Endothelial cell of umbilical vein (primary cell): ENCODE data around the gene ACBD5. TPM values are rescaled to one million over a fixed set of nuclear protein-coding genes. Genes with fewer than 3 reads are reported as not detected.
"Not testable (repeated sequence)": the region's sequence is repeated elsewhere in the genome, so short reads cannot be mapped to it uniquely, and the experiment has no call there.

Source experiments
- BruUV-seq: library from RNA; stranded (reverse); fragments of 400-500 nt; replicated peaks from 2 replicates; lab custom pipeline; 2021; lab: Mats Ljungman, UMichigan
- CTCF ChIA-PET: fragments of 300-600, 350-600 bp; sonication (Branson Sonifier 250); formaldehyde crosslinking; loops from one replicate; lab custom pipeline; 2021; ENCODE audit warnings: antibody characterized with exemption, inconsistent platforms; lab: Charles Lee
- POLR2A ChIA-PET: fragments of 300-600, 350-600 bp; sonication (Branson Sonifier 250); formaldehyde crosslinking; loops from one replicate; lab custom pipeline; 2021; ENCODE audit warnings: antibody characterized with exemption, inconsistent platforms; lab: Charles Lee
- DNase-seq: peaks from one replicate; pipeline ENCODE4 v3.0.0-alpha.2; 2011; ENCODE audit warnings: low read depth, low spot score
- FAIRE-seq: peaks from 2 replicates; lab custom pipeline; 2011; peaks lifted over from hg19 to GRCh38; lab: Jason Lieb, UNC
- H2AFZ ChIP-seq: 2 replicates; pipeline ENCODE4 v1.6.0; 2012; ENCODE audit warnings: low read depth, low read length, control low read depth, inconsistent platforms
- H3K27ac ChIP-seq: 2 replicates; pipeline ENCODE4 v1.5.1; 2011; ENCODE audit warnings: low read depth, mild to moderate bottlenecking, control low read depth, low read length, moderate library complexity; ENCODE audit not compliant: insufficient read depth
- H3K27me3 ChIP-seq, 2 experiments: 2 replicates each; pipeline versions ENCODE4 v1.6.0 to v1.6.1; 2011; ENCODE audit warnings: low read length in 2 of 2, mixed read lengths in 1 of 2; ENCODE audit not compliant: control insufficient read depth in 2 of 2, insufficient read depth in 2 of 2
- H3K36me3 ChIP-seq, 2 experiments: 2 replicates in 1 of 2; 3 replicates in 1 of 2; pipeline ENCODE4 v1.5.1; 2011; ENCODE audit warnings: low read length in 2 of 2, mild to moderate bottlenecking in 1 of 2, moderate library complexity in 1 of 2; ENCODE audit not compliant: control insufficient read depth in 2 of 2, insufficient read depth in 2 of 2; ENCODE audit errors: extremely low read depth in 1 of 2
- H3K4me1 ChIP-seq: 3 replicates; pipeline ENCODE4 v1.5.1; 2011; ENCODE audit warnings: mild to moderate bottlenecking, low read length; ENCODE audit not compliant: control insufficient read depth, insufficient read depth; ENCODE audit errors: extremely low read depth
- H3K4me2 ChIP-seq: 2 replicates; pipeline ENCODE4 v1.6.1; 2011; ENCODE audit warnings: low read length, control low read depth, mixed read lengths; ENCODE audit not compliant: insufficient read depth
- H3K4me3 ChIP-seq, 3 experiments: fragments of 200-600 bp in 1 of 3; sonication (generic), shearing (Covaris generic) in 1 of 3; replicated peaks in 1 of 3; 2 replicates each; pipeline ENCODE4 v1.5.1; 2011 to 2016; ENCODE audit warnings: control low read depth in 3 of 3, low read length in 3 of 3, mild to moderate bottlenecking in 2 of 3, inconsistent platforms in 1 of 3, low read depth in 1 of 3, moderate library complexity in 1 of 3; ENCODE audit not compliant: insufficient read depth in 1 of 3
- H3K79me2 ChIP-seq: 2 replicates; pipeline ENCODE4 v1.6.0; 2012; ENCODE audit warnings: low read length, inconsistent platforms; ENCODE audit not compliant: control insufficient read depth, insufficient read depth
- H3K9ac ChIP-seq: replicated peaks from 2 replicates; pipeline ENCODE3; 2011; ENCODE audit warnings: low read length, control low read depth; ENCODE audit not compliant: insufficient read depth; ENCODE audit errors: extremely low read depth
- H3K9me1 ChIP-seq: replicated peaks from 3 replicates; pipeline ENCODE4 v1.6.0; 2011; ENCODE audit warnings: mild to moderate bottlenecking, low read length; ENCODE audit not compliant: control insufficient read depth, insufficient read depth; ENCODE audit errors: extremely low read depth
- H3K9me3 ChIP-seq: replicated peaks from 2 replicates; pipeline ENCODE4 v1.5.1; 2012; ENCODE audit warnings: low read length, inconsistent platforms; ENCODE audit not compliant: control insufficient read depth, insufficient read depth
- H4K20me1 ChIP-seq: replicated peaks from 2 replicates; pipeline ENCODE3; 2011; ENCODE audit warnings: mild to moderate bottlenecking, low read length; ENCODE audit not compliant: control insufficient read depth, insufficient read depth; ENCODE audit errors: extremely low read depth
- EZH2 ChIP-seq: IDR thresholded peaks from 2 replicates; pipeline ENCODE4 v1.6.1; 2012; ENCODE audit warnings: borderline replicate concordance, low read depth, mild to moderate bottlenecking, moderate library complexity, low read length, inconsistent platforms; ENCODE audit not compliant: severe bottlenecking
- FOS ChIP-seq: IDR thresholded peaks from 2 replicates; pipeline ENCODE4 v1.6.1; 2011; ENCODE audit warnings: mild to moderate bottlenecking, low read length, moderate library complexity, borderline replicate concordance; ENCODE audit not compliant: insufficient read depth
- GATA2 ChIP-seq: IDR thresholded peaks from 2 replicates; pipeline ENCODE4 v1.7.0; 2011; ENCODE audit warnings: low read depth, mild to moderate bottlenecking, moderate library complexity, mixed read lengths, low read length; ENCODE audit not compliant: insufficient read length, insufficient read depth
- JUN ChIP-seq: IDR thresholded peaks from 2 replicates; pipeline ENCODE4 v1.6.1; 2011; ENCODE audit warnings: borderline replicate concordance, low read depth; ENCODE audit not compliant: insufficient read length, insufficient read depth
- MYC ChIP-seq: IDR thresholded peaks from one replicate; pipeline ENCODE4 v1.6.1; 2011; ENCODE audit warnings: mild to moderate bottlenecking, low read depth, low read length
- POLR2A ChIP-seq: IDR thresholded peaks from 2 replicates; pipeline ENCODE4 v1.6.1; 2012; ENCODE audit warnings: low read depth, mild to moderate bottlenecking, control low read depth, low read length
- POLR2AphosphoS5 ChIP-seq: IDR thresholded peaks from 2 replicates; pipeline ENCODE4 v1.6.1; 2012; ENCODE audit warnings: low read depth, mild to moderate bottlenecking, control low read depth, low read length, moderate library complexity; ENCODE audit not compliant: insufficient read depth
- dilution Hi-C: fragments of 300-500 bp; cut with MboI; formaldehyde crosslinking; loops from one replicate; pipeline ENCODE4 v1.15.0; 2019; ENCODE audit warnings: low sequenced_read_pairs; ENCODE audit not compliant: extremely low pct_ligation_motif_present
- intact Hi-C: fragments of 100-400 bp; cut with micrococcal nuclease; formaldehyde crosslinking; loops from one replicate; pipeline ENCODE4 v1.10.0; 2022
- polyA plus RNA-seq, 4 experiments: library from polyadenylated mRNA; depleted of rRNA in 3 of 4; stranded (reverse) in 3 of 4; unstranded in 1 of 4; fragments of >200 nt; gene quantifications; 2 replicates each; pipeline versions ENCODE4 v1.2.1 to v1.2.3, GENCODE V29; 2011 to 2012; ENCODE audit warnings: missing spikeins in 1 of 4
- total RNA-seq: library from RNA; stranded (reverse); gene quantifications from 2 replicates; pipeline ENCODE4 v1.2.3, GENCODE V29; 2021
- TF ChIP-seq, protein P1 (sequence below): IDR thresholded peaks from 2 replicates; pipeline ENCODE4 v1.6.1; 2011; ENCODE audit not compliant: insufficient read depth, insufficient read length
- TF ChIP-seq, protein P2 (sequence below), 2 donors: IDR thresholded peaks; 1 replicate in 1 of 2; 2 replicates in 1 of 2; pipeline ENCODE4 v1.5.1; 2011; ENCODE audit warnings: low read length in 2 of 2, mild to moderate bottlenecking in 2 of 2, moderate library complexity in 2 of 2, control low read depth in 1 of 2, inconsistent platforms in 1 of 2, low read depth in 1 of 2; ENCODE audit not compliant: insufficient read depth in 1 of 2; ENCODE audit errors: extremely low read depth in 1 of 2

ACBD5 gene
- total and polyA plus RNA-seq, 2 donors (not counting 3 experiments of a cell fraction or from before 2014, with no cell fraction given): 6.6 to 21.5 TPM

DNA sequence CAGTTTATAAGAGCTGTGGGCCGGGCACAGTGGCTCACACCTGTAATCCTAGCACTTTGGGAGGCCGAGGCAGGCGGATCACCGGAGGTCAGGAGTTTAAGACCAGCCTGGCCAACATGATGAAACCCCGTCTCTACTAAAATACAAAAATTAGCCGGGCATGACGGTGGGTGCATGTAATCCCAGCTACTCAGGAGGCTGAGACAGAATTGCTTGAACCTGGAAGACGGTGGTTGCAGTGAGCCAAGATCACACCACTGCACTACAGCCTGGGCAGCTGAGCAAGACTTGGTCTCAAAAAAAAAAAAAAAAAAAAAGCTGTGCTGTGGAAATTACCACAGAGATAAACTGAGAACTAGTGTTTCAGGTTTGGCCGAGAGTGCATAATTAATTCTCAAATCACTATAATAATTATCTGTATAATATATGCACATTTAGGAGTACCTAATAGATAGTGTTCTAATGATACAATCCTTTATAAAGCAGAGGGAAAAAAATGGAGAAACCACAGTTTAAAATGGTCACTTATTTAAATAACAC lies 3.9 kb downstream of the ACBD5 start:
- H3K9me3 ChIP-seq, H3K36me3 ChIP-seq, FAIRE-seq, H3K27me3 ChIP-seq, intact Hi-C loops, H3K9ac ChIP-seq, H3K4me1 ChIP-seq, H3K4me2 ChIP-seq, H4K20me1 ChIP-seq, DNase-seq, H2AFZ ChIP-seq, H3K9me1 ChIP-seq, BruUV-seq, H3K27ac ChIP-seq, dilution Hi-C loops, H3K4me3 ChIP-seq: not testable (repeated sequence)
- ChIA-PET CTCF (interaction anchor here (3.0 kb wide), 1 partner anchor 13 kb away, joined by 15 read pairs; no protein-coding TSS in a partner anchor), POLR2A (interaction anchor here (0.6 kb wide), 1 partner anchor 11 kb away, joined by 3 read pairs; no protein-coding TSS in a partner anchor)
- H3K79me2 ChIP-seq: peaks cover 12% of the 10 kb centered on the region

DNA sequence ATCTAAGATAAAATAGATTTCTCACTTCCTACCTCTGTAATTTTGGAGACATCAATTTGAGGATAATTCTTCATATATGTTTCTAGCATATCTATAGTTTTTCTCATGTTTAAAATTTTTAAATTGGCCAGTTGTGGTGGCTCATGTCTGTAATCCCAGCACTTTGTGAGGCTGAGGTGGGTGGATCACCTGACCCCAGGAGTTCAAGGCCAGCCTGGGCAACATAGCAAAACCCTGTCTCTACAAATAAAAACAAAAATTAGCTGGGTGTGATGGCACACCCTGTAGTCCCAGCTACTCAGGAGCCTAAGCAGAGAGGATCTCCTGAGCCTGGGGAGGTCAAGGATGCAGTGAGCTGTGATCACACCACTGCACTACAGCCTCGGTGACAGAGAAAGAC lies 4.9 kb downstream of the ACBD5 start:
- intact Hi-C loops (no loop called here), dilution Hi-C loops (no loop called here)
- BruUV-seq: no TSS peak
- no peak overlapping the region for H2AFZ ChIP-seq
- H4K20me1 ChIP-seq: no peaks in the 10 kb centered on the region
- peaks cover 0 to 3% of the 10 kb centered on the region in 2 experiments for H3K36me3 ChIP-seq
- H3K4me2 ChIP-seq: no peak overlapping the region
- peaks cover 12% of the 10 kb centered on the region for H3K79me2 ChIP-seq
- H3K9me1 ChIP-seq: no peaks in the 10 kb centered on the region
- H3K9ac ChIP-seq: no peak overlapping the region
- H3K27me3 ChIP-seq: no peaks in the 10 kb centered on the region
- CTCF ChIA-PET: interaction anchor here (3.0 kb wide), 1 partner anchor 12 kb away, joined by 15 read pairs; no protein-coding TSS in a partner anchor
- H3K9me3 ChIP-seq: no peaks in the 10 kb centered on the region
- TF ChIP-seq FOS: no peak
- no peak for TF ChIP-seq MYC
- TF ChIP-seq EZH2: no peak
- TF ChIP-seq JUN: no peak
- TF ChIP-seq GATA2: no peak
- TF ChIP-seq POLR2AphosphoS5: no peak
- TF ChIP-seq, protein P1, sequence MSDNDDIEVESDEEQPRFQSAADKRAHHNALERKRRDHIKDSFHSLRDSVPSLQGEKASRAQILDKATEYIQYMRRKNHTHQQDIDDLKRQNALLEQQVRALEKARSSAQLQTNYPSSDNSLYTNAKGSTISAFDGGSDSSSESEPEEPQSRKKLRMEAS: no peak
- no peak for TF ChIP-seq POLR2A
- TF ChIP-seq, protein P2, sequence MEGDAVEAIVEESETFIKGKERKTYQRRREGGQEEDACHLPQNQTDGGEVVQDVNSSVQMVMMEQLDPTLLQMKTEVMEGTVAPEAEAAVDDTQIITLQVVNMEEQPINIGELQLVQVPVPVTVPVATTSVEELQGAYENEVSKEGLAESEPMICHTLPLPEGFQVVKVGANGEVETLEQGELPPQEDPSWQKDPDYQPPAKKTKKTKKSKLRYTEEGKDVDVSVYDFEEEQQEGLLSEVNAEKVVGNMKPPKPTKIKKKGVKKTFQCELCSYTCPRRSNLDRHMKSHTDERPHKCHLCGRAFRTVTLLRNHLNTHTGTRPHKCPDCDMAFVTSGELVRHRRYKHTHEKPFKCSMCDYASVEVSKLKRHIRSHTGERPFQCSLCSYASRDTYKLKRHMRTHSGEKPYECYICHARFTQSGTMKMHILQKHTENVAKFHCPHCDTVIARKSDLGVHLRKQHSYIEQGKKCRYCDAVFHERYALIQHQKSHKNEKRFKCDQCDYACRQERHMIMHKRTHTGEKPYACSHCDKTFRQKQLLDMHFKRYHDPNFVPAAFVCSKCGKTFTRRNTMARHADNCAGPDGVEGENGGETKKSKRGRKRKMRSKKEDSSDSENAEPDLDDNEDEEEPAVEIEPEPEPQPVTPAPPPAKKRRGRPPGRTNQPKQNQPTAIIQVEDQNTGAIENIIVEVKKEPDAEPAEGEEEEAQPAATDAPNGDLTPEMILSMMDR (IDR thresholded peaks at IDR 0.05; ENCODE audit: extremely low read depth in 1 of 2, insufficient read depth in 1 of 2, low read depth in 1 of 2, low read length in 2 of 2): no peak
- FAIRE-seq: no peak
- POLR2A ChIA-PET: no interaction called here
- H3K4me1 ChIP-seq: peaks cover 3% of the 10 kb centered on the region
- H3K4me3 ChIP-seq: no peak overlapping the region
- no peak for DNase-seq
- no peak overlapping the region for H3K27ac ChIP-seq
